ENCODE data around the gene GUCA1A. TPM values are rescaled to one million over a fixed set of nuclear protein-coding genes. Genes with fewer than 3 reads are reported as not detected.

GUCA1A gene
- polyA plus RNA-seq (2011; rRNA removed) (0.20 and 0.33 TPM in 2 replicates), polyA minus RNA-seq (2011; rRNA and poly(A)+ RNA removed) (0.14 TPM in 1 of 2 replicates, not detected in the other)

DNA sequence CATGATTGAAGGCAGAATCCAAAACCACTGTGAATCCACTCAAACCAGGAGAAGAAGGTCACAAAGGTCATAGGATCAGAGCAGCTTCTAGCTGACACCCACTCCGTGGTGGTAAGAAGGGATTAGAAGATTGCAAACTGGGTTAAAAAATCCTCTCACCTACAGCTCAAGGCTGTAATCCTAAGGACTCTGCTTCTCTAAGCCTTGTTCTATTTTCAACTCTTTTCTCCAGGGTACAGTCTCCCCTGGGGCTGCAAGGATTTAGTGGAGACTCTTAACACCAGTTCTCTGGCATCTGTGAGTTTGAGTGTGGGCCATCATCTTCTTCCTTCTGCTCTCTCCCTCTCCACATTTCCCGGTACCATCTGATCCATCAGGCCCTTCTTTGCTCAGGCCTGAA lies at the start of gene GUCA1A:
Gene GUCA1A, plus strand, starts transcription at position 264 of the 400 bp plus-strand sequence. CDS start 250 bp downstream, outside the sequence.
- DNase-seq (ENCODE audit: low read depth), result no peak
- Histone ChIP-seq H3K4me3 (ENCODE audit: low read depth, low read length) (no peak within 1 kb of the TSS), H3K27me3 (ENCODE audit: control insufficient read depth, insufficient read depth, low read length) (0 out of 2 replicates have a peak, but pooled peaks cover 4% of the 10 kb centered on the region), H3K36me3 (ENCODE audit: control insufficient read depth, insufficient read depth, low read length) (no peaks in the 10 kb centered on the region)
- ChIA-PET POLR2A (no interaction called here), CTCF (no interaction called here)
- no peak for TF ChIP-seq CTCF (IDR thresholded peaks at IDR 0.05; ENCODE audit: insufficient read depth, low read depth, low read length)

DNA sequence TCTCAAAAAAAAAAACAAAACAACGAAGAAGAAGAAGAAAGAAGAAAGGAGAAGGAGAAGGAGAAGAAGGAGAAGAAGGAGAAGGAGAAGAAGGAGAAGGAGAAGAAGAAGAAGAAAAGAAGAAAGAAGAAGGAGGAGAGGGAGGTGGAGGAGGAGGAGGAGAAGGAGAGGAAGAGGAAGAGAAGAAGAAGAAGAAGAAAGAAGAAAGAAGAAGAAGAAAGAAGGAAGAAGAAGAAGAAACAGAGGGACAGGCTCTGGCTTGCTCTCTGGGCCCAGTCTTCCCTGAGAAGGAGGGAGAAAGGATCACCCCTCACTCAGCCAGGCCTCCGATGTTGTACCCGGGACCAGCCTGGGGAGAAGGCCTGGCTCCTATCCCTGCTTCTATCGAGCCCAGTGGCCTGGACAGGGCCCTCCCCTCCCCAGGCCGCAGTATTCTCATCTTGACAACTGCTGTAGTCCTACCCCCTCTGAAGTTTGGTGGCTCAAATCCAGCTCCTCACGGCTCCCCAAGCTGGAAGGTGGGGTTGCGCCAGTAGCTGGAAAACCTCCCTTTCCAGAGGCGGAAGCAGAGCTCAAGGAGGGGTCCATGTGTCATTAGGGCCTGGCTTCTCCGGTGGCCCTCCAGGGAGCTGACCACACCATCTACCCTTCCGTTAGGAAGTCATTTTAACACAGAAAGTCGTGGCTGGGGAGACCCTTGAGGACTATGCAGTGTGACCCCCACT lies 49.6 kb upstream of the GUCA1A start:
- Histone ChIP-seq H3K27me3 (ENCODE audit: control insufficient read depth, insufficient read depth, low read length) (no peaks in the 10 kb centered on the region), H3K36me3 (ENCODE audit: control insufficient read depth, insufficient read depth, low read length) (no peaks in the 10 kb centered on the region), H3K4me3 (ENCODE audit: low read depth, low read length) (no peak overlapping the region)
- CTCF ChIA-PET, result no interaction called here
- POLR2A ChIA-PET, result no interaction called here
- TF ChIP-seq CTCF (IDR thresholded peaks at IDR 0.05; ENCODE audit: insufficient read depth, low read depth, low read length), result no peak
- DNase-seq (ENCODE audit: low read depth), result no peak

- POLR2A ChIA-PET, result no interaction called here
Measured at GRCh38 chr6:42124223-42124836, 48.8 kb upstream of the GUCA1A start.

DNA sequence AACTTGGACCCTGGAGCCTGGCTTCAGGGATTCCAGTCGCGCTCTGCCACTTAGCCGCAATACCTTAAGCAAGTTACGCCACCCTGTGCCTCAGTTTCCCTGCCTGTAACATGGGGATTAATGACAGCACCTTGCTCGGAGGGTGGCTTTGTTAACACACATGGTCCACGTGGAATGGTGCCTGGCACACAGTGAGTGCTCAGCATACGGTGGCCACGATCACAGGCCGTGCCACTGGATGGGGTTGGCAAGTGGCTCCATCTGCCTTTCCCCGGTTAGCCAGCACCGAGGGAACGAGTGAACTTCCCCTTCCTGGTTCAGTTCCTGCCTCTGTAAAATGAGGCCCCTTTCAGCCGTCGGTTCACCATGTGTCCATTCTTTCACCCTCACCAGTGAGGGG lies 47.9 kb upstream of the GUCA1A start:
- TF ChIP-seq CTCF (IDR thresholded peaks at IDR 0.05; ENCODE audit: insufficient read depth, low read depth, low read length), result no peak
- ChIA-PET POLR2A (no interaction called here), CTCF (interaction anchor here (1.0 kb wide), 1 partner anchor 11 kb away, joined by 5 read pairs; no protein-coding TSS in a partner anchor)
- DNase-seq (ENCODE audit: low read depth), result no peak
- H3K27me3 ChIP-seq (ENCODE audit: control insufficient read depth, insufficient read depth, low read length), result no peaks in the 10 kb centered on the region
- no peaks in the 10 kb centered on the region for H3K36me3 ChIP-seq (ENCODE audit: control insufficient read depth, insufficient read depth, low read length)
- H3K4me3 ChIP-seq (ENCODE audit: low read depth, low read length), result no peak overlapping the region

More at GRCh38 chr6:42124223-42124836, 48.8 kb upstream of the GUCA1A start:
- CTCF ChIA-PET, result interaction anchor here (1.0 kb wide), 1 partner anchor 11 kb away, joined by 5 read pairs; no protein-coding TSS in a partner anchor
- no peaks in the 10 kb centered on the region for H3K36me3 ChIP-seq (ENCODE audit: control insufficient read depth, insufficient read depth, low read length)
- no peak overlapping the region for H3K4me3 ChIP-seq (ENCODE audit: low read depth, low read length)
- no peak for TF ChIP-seq CTCF (IDR thresholded peaks at IDR 0.05; ENCODE audit: insufficient read depth, low read depth, low read length)
- DNase-seq (ENCODE audit: low read depth), result no peak
- H3K27me3 ChIP-seq (ENCODE audit: control insufficient read depth, insufficient read depth, low read length), result no peaks in the 10 kb centered on the region

- H3K27me3 ChIP-seq (ENCODE audit: control insufficient read depth, insufficient read depth, low read length), result no peaks in the 10 kb centered on the region
- no peak for TF ChIP-seq CTCF (IDR thresholded peaks at IDR 0.05; ENCODE audit: insufficient read depth, low read depth, low read length)
- no peak for DNase-seq (ENCODE audit: low read depth)
- no peaks in the 10 kb centered on the region for H3K36me3 ChIP-seq (ENCODE audit: control insufficient read depth, insufficient read depth, low read length)
- CTCF ChIA-PET, result no interaction called here
- H3K4me3 ChIP-seq (ENCODE audit: low read depth, low read length), result no peak overlapping the region
- POLR2A ChIA-PET, result no interaction called here
Measured at GRCh38 chr6:42125663-42126062, 47.5 kb upstream of the GUCA1A start.
